Nephron progenitor cell (in vitro differentiated cells): ENCODE results near the gene PRKACG.

Experiments
- DNase-seq: peaks from one replicate; pipeline ENCODE4 v3.0.0; 2021
- H3K27ac Mint-ChIP-seq: 2 replicates; pipeline ENCODE4 v1.8.0; 2021; ENCODE audit warnings: mild to moderate bottlenecking, moderate library complexity, mixed read lengths
- H3K27me3 Mint-ChIP-seq: 2 replicates; pipeline ENCODE4 v1.8.0; 2021; ENCODE audit warnings: mild to moderate bottlenecking, low read depth, mixed read lengths; ENCODE audit not compliant: poor library complexity
- H3K36me3 Mint-ChIP-seq: 2 replicates; pipeline ENCODE4 v1.8.0; 2021; ENCODE audit warnings: low read depth, mixed read lengths
- H3K4me1 Mint-ChIP-seq: 2 replicates; pipeline ENCODE4 v1.8.0; 2021; ENCODE audit warnings: mixed read lengths
- H3K4me3 Mint-ChIP-seq: 2 replicates; pipeline ENCODE4 v1.8.0; 2021; ENCODE audit warnings: mild to moderate bottlenecking, moderate library complexity, mixed read lengths
- H3K9me3 Mint-ChIP-seq: 2 replicates; pipeline ENCODE4 v1.8.0; 2021; ENCODE audit warnings: mild to moderate bottlenecking, moderate library complexity, mixed read lengths
- CTCF ChIP-seq: fragments of 200-600 bp; sonication (generic); IDR thresholded peaks from 2 replicates; pipeline ENCODE4 v1.5.0; 2021; ENCODE audit warnings: antibody characterized with exemption

Gene PRKACG

GRCh38 chr9:69009708-69010107 is 4.2 kb downstream of the PRKACG start:
- Mint-ChIP-seq H3K4me3 (no peak overlapping the region), H3K27me3 (peaks cover 10% of the 10 kb centered on the region), H3K27ac (no peak overlapping the region), H3K4me1 (peaks cover 19% of the 10 kb centered on the region), H3K9me3 (peaks cover 4% of the 10 kb centered on the region), H3K36me3 (no peaks in the 10 kb centered on the region)
- TF ChIP-seq CTCF: no peak
- DNase-seq: no peak

DNA sequence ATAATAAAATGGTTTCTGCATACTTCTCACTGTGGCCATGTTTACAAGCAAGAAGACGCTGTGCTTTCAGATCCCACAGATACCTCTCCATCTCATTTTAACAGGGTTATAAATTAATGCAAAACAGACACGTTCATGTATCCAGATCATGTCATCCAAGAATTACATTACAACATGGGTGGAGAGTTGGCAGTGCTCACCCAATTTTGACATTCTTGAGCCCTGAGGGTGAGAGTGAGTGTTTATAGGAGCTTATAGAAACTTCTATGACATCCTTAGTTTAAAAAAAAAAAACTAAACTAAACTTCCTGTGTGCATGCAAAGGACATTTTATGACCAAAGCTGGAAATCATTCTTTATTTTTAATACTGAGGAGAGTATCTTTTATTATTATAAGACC is 9.1 kb downstream of the PRKACG start:
- no peak overlapping the region for H3K27ac Mint-ChIP-seq
- no peak overlapping the region for H3K4me3 Mint-ChIP-seq
- no peaks in the 10 kb centered on the region for H3K9me3 Mint-ChIP-seq

GRCh38 chr9:69003051-69003450 is 10.9 kb downstream of the PRKACG start:
- no peaks in the 10 kb centered on the region for H3K36me3 Mint-ChIP-seq

More for the DNA sequence above, 9.1 kb downstream of the PRKACG start:
- H3K36me3 Mint-ChIP-seq: no peaks in the 10 kb centered on the region
- H3K27me3 Mint-ChIP-seq: peaks cover 9% of the 10 kb centered on the region
- TF ChIP-seq CTCF: no peak
- H3K4me1 Mint-ChIP-seq: peaks cover 22% of the 10 kb centered on the region
- no peak for DNase-seq

GRCh38 chr9:69001921-69002320 is 12.0 kb downstream of the PRKACG start:
- H3K4me3 Mint-ChIP-seq: no peak overlapping the region
- DNase-seq: no peak
- H3K4me1 Mint-ChIP-seq: peaks cover 51% of the 10 kb centered on the region
- no peak overlapping the region for H3K27ac Mint-ChIP-seq
- H3K9me3 Mint-ChIP-seq: no peaks in the 10 kb centered on the region
- no peaks in the 10 kb centered on the region for H3K36me3 Mint-ChIP-seq
- peaks cover 7% of the 10 kb centered on the region for H3K27me3 Mint-ChIP-seq
- no peak for TF ChIP-seq CTCF

More at GRCh38 chr9:69003051-69003450, 10.9 kb downstream of the PRKACG start:
- H3K4me1 Mint-ChIP-seq: peaks cover 39% of the 10 kb centered on the region
- H3K27me3 Mint-ChIP-seq: peaks cover 11% of the 10 kb centered on the region
- no peaks in the 10 kb centered on the region for H3K9me3 Mint-ChIP-seq
- H3K4me3 Mint-ChIP-seq: no peak overlapping the region
- no peak overlapping the region for H3K27ac Mint-ChIP-seq
- TF ChIP-seq CTCF: no peak
- DNase-seq: no peak

DNA sequence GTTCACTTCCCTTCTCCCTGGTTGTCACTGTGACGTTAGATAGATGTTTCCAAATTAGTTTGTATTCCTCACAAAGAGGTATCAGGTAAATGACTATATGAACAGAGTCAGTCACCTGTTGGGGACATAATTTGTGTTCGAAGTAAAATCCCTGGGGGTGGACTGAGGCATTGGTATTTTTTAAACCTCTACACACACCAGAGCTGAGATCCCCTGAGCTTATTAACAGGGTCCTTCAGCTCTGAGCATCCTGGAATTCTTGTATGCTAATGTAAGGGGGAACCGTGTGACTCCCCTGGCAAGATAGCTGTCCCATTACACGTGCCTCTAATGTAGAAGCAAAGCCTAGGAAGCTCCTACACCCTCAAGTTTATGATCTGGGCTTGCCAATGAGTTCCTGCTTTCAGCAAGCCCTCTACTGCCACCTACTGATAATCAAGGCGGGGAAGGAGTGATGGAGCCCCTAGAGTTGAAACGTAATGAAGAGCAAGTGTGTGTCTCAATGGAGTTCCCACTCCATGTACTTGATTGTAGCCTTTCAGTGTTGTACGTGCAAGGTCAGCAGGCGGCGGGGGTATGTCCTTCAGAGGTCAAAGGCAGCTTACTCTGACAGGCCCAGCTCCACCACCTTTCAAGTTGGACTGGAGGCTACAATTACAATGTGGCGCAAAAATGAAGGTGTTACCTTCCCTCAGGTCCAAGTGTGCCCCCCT is 14.4 kb downstream of the PRKACG start:
- Mint-ChIP-seq H3K4me1 (peaks cover 47% of the 10 kb centered on the region), H3K4me3 (no peak overlapping the region), H3K27me3 (peaks cover 4% of the 10 kb centered on the region), H3K36me3 (no peaks in the 10 kb centered on the region), H3K9me3 (no peaks in the 10 kb centered on the region), H3K27ac (peak overlapping the region; percentile 33)
- peak; percentile 80 for TF ChIP-seq CTCF
- DNase-seq: peak; percentile 63

DNA sequence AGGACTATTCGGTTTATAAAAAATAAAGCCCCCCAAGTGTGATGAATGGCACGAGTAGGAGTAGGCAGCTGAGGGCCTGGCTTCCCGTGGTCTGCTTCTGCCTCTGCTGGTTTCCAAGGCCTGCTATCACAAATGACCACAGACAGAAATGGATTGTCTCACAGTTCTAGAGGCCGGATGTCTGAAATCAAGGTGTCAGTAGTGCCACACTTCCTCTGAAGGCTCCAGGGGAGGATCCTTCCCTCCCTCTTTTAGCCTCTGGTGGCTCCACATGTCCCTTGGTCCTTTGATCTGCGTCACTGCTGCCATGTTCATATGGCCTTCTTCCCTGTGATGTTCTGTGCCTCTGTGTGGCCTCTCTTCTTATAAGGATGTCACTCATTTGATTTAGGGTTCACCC is 15.1 kb downstream of the PRKACG start:
- no peak overlapping the region for H3K4me3 Mint-ChIP-seq
- no peak overlapping the region for H3K27ac Mint-ChIP-seq
- H3K27me3 Mint-ChIP-seq: peaks cover 4% of the 10 kb centered on the region
- H3K4me1 Mint-ChIP-seq: peaks cover 47% of the 10 kb centered on the region
- H3K9me3 Mint-ChIP-seq: no peaks in the 10 kb centered on the region
- no peak for TF ChIP-seq CTCF
- no peaks in the 10 kb centered on the region for H3K36me3 Mint-ChIP-seq
- DNase-seq: peak; percentile 18
